Naive thymus-derived CD8-positive, alpha-beta T cell (primary cell): Measurements from ENCODE around the gene MAP3K7. TPM values are rescaled to one million over a fixed set of nuclear protein-coding genes. Genes with fewer than 3 reads are reported as not detected.

Source experiments
- ATAC-seq, 2 donors: fragments of 150-1000 bp; cut with Tn5 transposase in 1 of 2; sonication (Bioruptor Pico), chemical (Tn5 transposase) in 1 of 2; 1 replicate in 1 of 2; 2 replicates in 1 of 2; pipeline ENCODE4 v1.10.0; 2021; ENCODE audit warnings: mild to moderate bottlenecking in 2 of 2, moderate library complexity in 2 of 2
- POLR2A ChIA-PET: fragments of 350-600 bp; sonication (Branson Sonifier 250); formaldehyde crosslinking; loops from one replicate; lab custom pipeline; 2021; ENCODE audit warnings: antibody characterized with exemption; lab: Charles Lee
- DNase-seq, 10 donors: peaks; one replicate each; pipeline versions ENCODE4 v3.0.0 to v3.0.0-alpha.2; 2020 to 2022
- H3K27ac Mint-ChIP-seq, 10 donors: one replicate each; pipeline ENCODE4 v1.8.0; 2020 to 2022; ENCODE audit warnings: mild to moderate bottlenecking in 10 of 10, mixed read lengths in 10 of 10, moderate library complexity in 4 of 10, inconsistent platforms in 1 of 10
- H3K27me3 Mint-ChIP-seq, 5 donors: one replicate each; pipeline ENCODE4 v1.8.0; 2021 to 2022; ENCODE audit warnings: mixed read lengths in 5 of 5
- H3K36me3 Mint-ChIP-seq, 3 donors: one replicate each; pipeline ENCODE4 v1.8.0; 2020 to 2022; ENCODE audit warnings: mixed read lengths in 3 of 3, mild to moderate bottlenecking in 2 of 3, inconsistent platforms in 1 of 3
- H3K4me1 Mint-ChIP-seq, 4 donors: one replicate each; pipeline ENCODE4 v1.8.0; 2021 to 2022; ENCODE audit warnings: mixed read lengths in 4 of 4
- H3K4me3 Mint-ChIP-seq, 10 donors: one replicate each; pipeline ENCODE4 v1.8.0; 2020 to 2022; ENCODE audit warnings: mild to moderate bottlenecking in 10 of 10, mixed read lengths in 10 of 10, moderate library complexity in 6 of 10, inconsistent platforms in 1 of 10
- H3K9me3 Mint-ChIP-seq, 9 donors: one replicate each; pipeline ENCODE4 v1.8.0; 2020 to 2022; ENCODE audit warnings: mixed read lengths in 9 of 9, mild to moderate bottlenecking in 3 of 9, inconsistent platforms in 1 of 9, moderate library complexity in 1 of 9
- polyA plus RNA-seq, 3 donors: library from polyadenylated mRNA; unstranded; fragments of 300-500 nt; fragmentation: Illumina TruSeq; gene quantifications; one replicate each; pipeline ENCODE4 v1.2.3, GENCODE V29; 2021
- total RNA-seq, 8 experiments: library from RNA in 2 of 8; stranded (reverse) in 2 of 8; gene quantifications; one replicate each; pipeline ENCODE4 v1.2.3 and lab custom pipeline; 2021 to 2026

The MAP3K7 gene
- total and polyA plus RNA-seq, 5 experiments from 2014 or later = 12.9 to 29.3 (median 21.1) TPM

DNA sequence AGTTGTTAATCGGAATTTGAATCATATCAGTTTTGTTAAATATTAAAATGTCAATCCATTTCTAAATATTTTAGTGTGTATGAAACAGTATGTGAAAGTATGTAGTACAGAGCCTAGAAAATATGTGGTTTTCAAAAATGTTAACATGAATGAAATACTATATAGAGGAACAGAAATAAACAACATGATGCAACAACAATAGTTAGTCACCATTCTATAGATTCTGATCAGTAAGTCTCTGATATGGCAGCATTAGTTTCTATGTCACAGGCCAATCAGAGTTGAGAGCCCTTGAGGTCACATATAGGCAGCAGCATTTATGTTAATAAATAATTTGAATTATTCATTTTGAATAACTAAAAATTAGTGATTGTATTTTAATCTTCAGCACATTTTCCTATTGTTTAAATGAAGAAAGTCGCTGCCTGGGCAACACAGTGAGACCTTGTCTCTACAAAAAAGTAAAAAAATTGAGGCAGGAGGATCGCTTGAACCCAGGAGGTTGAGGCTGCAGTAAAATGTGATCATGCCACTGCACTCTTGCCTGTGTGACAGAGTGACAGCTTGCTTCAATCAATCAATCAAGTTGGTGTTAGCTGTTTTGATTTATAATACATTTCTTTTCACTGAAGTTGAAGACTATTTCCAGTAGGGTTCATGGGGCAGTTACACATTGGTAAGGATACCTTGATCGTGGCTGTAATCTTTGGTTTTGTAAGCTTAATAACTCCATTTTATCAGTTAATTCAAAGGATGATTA lies 11.5 kb upstream of the MAP3K7 start:
- Mint-ChIP-seq H3K27me3 (peaks cover 22 to 57% (median 35%) of the 10 kb centered on the region in 5 donors), H3K36me3 (no peaks in the 10 kb centered on the region), H3K9me3 (no peaks in the 10 kb centered on the region), H3K4me1 (no peaks in the 10 kb centered on the region), H3K4me3 (no peak overlapping the region), H3K27ac (no peak overlapping the region)
- POLR2A ChIA-PET = no interaction called here
- ATAC-seq (no peak), DNase-seq (no peak)

GRCh38 chr6:90596967-90597539 lies 10.2 kb upstream of the MAP3K7 start:
- DNase-seq (no peak), ATAC-seq (no peak)
- H3K4me1 Mint-ChIP-seq = no peaks in the 10 kb centered on the region
- H3K36me3 Mint-ChIP-seq = no peaks in the 10 kb centered on the region
- H3K27me3 Mint-ChIP-seq = peaks cover 26 to 55% (median 29%) of the 10 kb centered on the region in 5 donors
- POLR2A ChIA-PET = no interaction called here
- no peaks in the 10 kb centered on the region for H3K9me3 Mint-ChIP-seq
- no peak overlapping the region for H3K27ac Mint-ChIP-seq
- no peak overlapping the region for H3K4me3 Mint-ChIP-seq

- POLR2A ChIA-PET = no interaction called here
- H3K27ac Mint-ChIP-seq = no peak overlapping the region
- H3K4me3 Mint-ChIP-seq = no peak overlapping the region
- H3K4me1 Mint-ChIP-seq = no peaks in the 10 kb centered on the region
- no peaks in the 10 kb centered on the region for H3K36me3 Mint-ChIP-seq
- ATAC-seq = no peak
- H3K27me3 Mint-ChIP-seq = peaks cover 30 to 55% (median 32%) of the 10 kb centered on the region in 5 donors
- no peak for DNase-seq
- H3K9me3 Mint-ChIP-seq = no peaks in the 10 kb centered on the region
These were observed 9.0 kb upstream of the MAP3K7 start for GRCh38 chr6:90595854-90596253.

DNA sequence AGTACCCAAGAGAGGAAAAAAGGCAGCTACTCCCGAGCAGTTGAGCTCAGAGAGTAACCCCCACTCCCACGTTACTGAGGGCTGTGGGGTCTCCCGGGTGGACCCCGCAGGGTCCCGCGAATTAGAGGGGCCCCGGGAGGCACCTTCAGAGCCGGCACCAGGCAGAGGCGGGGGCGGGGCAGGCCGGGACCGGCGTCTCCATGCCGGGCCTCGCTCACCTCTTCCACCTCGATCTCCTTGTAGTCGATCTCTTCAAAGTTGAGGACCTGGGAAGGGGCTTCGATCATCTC lies 381 bp downstream of the MAP3K7 start:
- peak overlapping the region; percentile 98 to 100 (median 100) for H3K27ac Mint-ChIP-seq
- DNase-seq (peak in 4 of 10 donors; percentile 18 to 65 (median 32)), ATAC-seq (peak; percentile 34 to 41)
- H3K9me3 Mint-ChIP-seq = no peaks in the 10 kb centered on the region
- peaks cover 2 to 16% (median 5%) of the 10 kb centered on the region in 5 donors for H3K27me3 Mint-ChIP-seq
- peaks cover 20 to 53% (median 47%) of the 10 kb centered on the region in 4 donors for H3K4me1 Mint-ChIP-seq
- POLR2A ChIA-PET = interaction anchor here (0.6 to 1.2 kb wide), 3 partner anchors 9 to 1506 kb away, joined by 3 read pairs; partner anchors contain the start of gene PNRC1
- H3K36me3 Mint-ChIP-seq = no peaks in the 10 kb centered on the region
- peak overlapping the region; percentile 95 to 99 (median 98) for H3K4me3 Mint-ChIP-seq

DNA sequence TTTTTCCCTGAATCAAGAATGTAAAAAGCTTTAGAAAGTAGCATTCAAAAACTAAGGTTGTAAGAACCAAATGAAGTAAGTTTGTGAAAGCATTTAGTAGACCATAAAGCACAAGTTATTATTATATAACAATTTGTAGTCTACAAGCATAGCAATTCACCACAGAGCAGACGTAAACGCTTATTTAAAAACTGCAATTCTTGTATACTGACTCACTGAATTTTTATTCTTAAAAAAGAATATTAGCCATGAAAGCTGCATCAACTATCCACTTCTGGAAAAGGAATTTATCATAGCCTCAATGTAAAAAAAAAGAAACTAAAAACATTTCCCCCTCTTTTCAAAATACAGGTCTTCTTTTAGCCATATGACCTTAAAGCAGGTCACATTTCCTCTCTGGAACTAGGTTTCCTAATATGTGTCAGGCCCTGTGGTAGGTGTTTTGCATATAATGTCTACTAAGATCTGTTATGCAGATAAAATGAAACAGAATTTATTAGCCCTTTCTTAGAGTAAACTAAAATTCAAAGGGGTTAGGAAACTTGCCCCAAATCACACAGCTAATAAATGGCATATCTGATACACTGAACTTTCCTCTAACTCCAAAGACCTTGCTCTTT lies 2.1 kb downstream of the MAP3K7 start:
- H3K9me3 Mint-ChIP-seq = no peaks in the 10 kb centered on the region
- POLR2A ChIA-PET = no interaction called here
- H3K27ac Mint-ChIP-seq = peak overlapping the region in 4 of 10 donors; percentile 23 to 75 (median 66)
- DNase-seq (no peak), ATAC-seq (no peak)
- H3K4me3 Mint-ChIP-seq = peak overlapping the region; percentile 8 to 99 (median 96)
- H3K36me3 Mint-ChIP-seq = no peaks in the 10 kb centered on the region
- peaks cover 20 to 59% (median 53%) of the 10 kb centered on the region in 4 donors for H3K4me1 Mint-ChIP-seq
- peaks cover 0 to 10% (median 3%) of the 10 kb centered on the region in 5 donors for H3K27me3 Mint-ChIP-seq

DNA sequence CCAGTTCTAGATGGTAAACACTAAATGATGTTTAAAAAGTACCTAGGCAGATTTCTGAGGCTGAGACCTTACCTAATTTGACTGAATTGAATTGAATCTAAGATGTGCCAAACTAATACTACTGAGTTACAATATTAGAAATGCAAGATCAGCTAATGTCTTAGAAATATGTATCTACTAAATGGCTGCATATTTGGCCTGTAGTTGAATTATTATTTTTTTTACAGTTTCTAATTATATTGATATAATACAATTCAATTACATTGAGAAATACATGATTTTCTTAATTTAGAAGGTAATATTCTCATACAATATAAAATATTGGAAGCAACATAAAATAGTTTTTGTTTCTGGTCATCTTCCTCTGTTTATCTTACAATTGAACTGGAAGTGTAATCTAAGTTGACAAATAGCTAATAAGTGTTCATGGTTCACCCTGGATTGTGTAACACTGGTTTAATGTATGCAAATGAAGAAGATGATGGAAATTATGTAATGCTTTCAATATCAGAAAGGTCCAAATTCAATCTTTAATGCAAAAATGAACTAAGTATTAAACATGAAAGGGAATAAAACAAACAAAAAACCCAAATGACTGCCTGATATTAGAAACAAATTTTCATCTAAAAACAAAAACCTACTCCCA lies 2.9 kb downstream of the MAP3K7 start:
- H3K36me3 Mint-ChIP-seq = peaks cover 0 to 2% (median 0%) of the 10 kb centered on the region in 3 donors
- peak overlapping the region in 2 of 10 donors; percentile 0 to 23 for H3K27ac Mint-ChIP-seq
- POLR2A ChIA-PET = no interaction called here
- H3K4me1 Mint-ChIP-seq = peaks cover 22 to 64% (median 60%) of the 10 kb centered on the region in 4 donors
- H3K9me3 Mint-ChIP-seq = no peaks in the 10 kb centered on the region
- peaks cover 0 to 3% (median 2%) of the 10 kb centered on the region in 5 donors for H3K27me3 Mint-ChIP-seq
- H3K4me3 Mint-ChIP-seq = peak overlapping the region in 7 of 10 donors; percentile 2 to 98 (median 40)
- ATAC-seq = no peak
- DNase-seq = no peak

DNA sequence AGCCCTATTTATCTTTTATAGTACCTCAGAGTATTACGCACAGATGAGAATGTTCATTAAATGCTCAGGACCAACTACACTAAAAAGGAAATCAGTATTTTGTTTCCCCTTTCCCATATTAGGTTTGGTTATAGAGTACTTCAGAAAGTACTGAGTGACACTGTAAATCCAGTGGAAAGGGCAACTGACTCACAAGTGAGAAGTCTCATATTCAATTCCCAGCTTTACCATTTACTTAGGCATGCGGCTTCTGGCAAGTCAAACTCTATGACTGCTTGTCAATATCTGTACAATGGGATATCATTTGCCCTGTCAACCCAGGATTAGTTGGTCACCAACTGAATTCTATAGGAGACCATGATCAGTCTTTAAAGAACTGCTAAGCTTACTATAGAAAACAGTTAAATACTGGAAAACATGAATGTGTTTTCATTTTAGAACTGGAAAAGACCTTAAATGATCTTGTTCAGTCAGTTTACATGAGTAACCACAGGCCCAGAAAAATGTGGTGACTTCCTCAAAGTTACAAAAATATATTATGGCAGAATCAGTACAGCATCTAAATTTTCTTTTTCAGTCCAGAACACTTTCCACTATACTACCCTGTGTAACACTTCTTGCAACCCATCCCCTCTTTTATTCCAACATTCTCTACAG lies 3.6 kb downstream of the MAP3K7 start:
- ATAC-seq = no peak
- Mint-ChIP-seq H3K27ac (peak overlapping the region in 3 of 10 donors; percentile 0 to 20 (median 6)), H3K4me3 (peak overlapping the region in 3 of 10 donors; percentile 1 to 36 (median 26))

GRCh38 chr6:90581146-90581545 lies 5.7 kb downstream of the MAP3K7 start:
- POLR2A ChIA-PET = no interaction called here
- H3K4me3 Mint-ChIP-seq = no peak overlapping the region
- H3K36me3 Mint-ChIP-seq = peaks cover 0 to 2% (median 0%) of the 10 kb centered on the region in 3 donors
- H3K27ac Mint-ChIP-seq = no peak overlapping the region
- DNase-seq (no peak), ATAC-seq (no peak)
- no peaks in the 10 kb centered on the region for H3K9me3 Mint-ChIP-seq
- H3K4me1 Mint-ChIP-seq = peaks cover 17 to 55% (median 51%) of the 10 kb centered on the region in 4 donors
- no peaks in the 10 kb centered on the region for H3K27me3 Mint-ChIP-seq

More for the DNA sequence above, 3.6 kb downstream of the MAP3K7 start:
- DNase-seq = no peak
- no peaks in the 10 kb centered on the region for H3K9me3 Mint-ChIP-seq
- POLR2A ChIA-PET = interaction anchor here (0.6 kb wide), 1 partner anchor 1539 kb away, joined by 3 read pairs; no protein-coding TSS in a partner anchor
- H3K36me3 Mint-ChIP-seq = peaks cover 0 to 2% (median 0%) of the 10 kb centered on the region in 3 donors
- peaks cover 22 to 65% (median 60%) of the 10 kb centered on the region in 4 donors for H3K4me1 Mint-ChIP-seq
- H3K27me3 Mint-ChIP-seq = peaks cover 0 to 3% (median 0%) of the 10 kb centered on the region in 5 donors

DNA sequence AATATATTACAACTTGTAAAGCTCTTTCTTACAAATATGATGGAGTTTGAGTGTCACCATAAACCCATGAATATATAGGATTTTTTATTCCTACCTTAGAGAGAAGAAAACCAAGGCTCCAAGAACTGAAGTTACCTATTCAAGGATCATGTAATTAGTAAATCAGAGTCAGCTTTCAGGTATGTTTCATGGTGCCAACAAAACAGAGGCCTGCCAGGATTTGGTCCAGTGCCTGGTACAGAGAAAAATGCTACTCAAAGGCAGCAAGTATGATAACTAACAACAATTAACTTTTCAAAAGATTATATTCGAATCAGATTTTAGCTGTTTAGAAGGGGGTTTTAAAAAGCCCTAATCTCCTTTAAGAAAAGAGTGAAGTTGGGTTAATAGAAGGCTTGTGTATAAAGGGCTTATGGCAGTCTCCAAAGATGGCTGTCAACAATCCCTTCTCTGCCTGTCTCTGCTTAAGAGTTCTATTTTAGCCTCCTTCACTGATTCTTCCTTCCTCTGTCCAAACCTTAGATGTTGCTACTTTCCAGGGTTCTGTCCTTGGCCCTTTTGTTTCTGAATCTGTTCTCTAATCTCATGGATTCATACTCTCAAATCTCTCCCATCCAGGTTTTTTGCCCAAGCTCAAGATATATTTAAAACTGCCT lies 7.8 kb downstream of the MAP3K7 start:
- Mint-ChIP-seq H3K4me3 (no peak overlapping the region), H3K9me3 (no peaks in the 10 kb centered on the region), H3K4me1 (peaks cover 16 to 46% (median 36%) of the 10 kb centered on the region in 4 donors), H3K27me3 (no peaks in the 10 kb centered on the region), H3K36me3 (peaks cover 0 to 7% (median 0%) of the 10 kb centered on the region in 3 donors), H3K27ac (peak overlapping the region in 3 of 10 donors; percentile 11 to 68 (median 28))
- POLR2A ChIA-PET = interaction anchor here (1.2 kb wide), 1 partner anchor 9 kb away, joined by 3 read pairs; no protein-coding TSS in a partner anchor
- DNase-seq = no peak
- no peak for ATAC-seq

- DNase-seq (no peak), ATAC-seq (no peak)
- Mint-ChIP-seq H3K36me3 (peaks cover 0 to 21% (median 6%) of the 10 kb centered on the region in 3 donors), H3K27ac (no peak overlapping the region), H3K4me1 (peaks cover 9 to 31% (median 26%) of the 10 kb centered on the region in 4 donors), H3K9me3 (no peaks in the 10 kb centered on the region), H3K27me3 (no peaks in the 10 kb centered on the region), H3K4me3 (no peak overlapping the region)
- POLR2A ChIA-PET = no interaction called here
These were observed 11.6 kb downstream of the MAP3K7 start for GRCh38 chr6:90575267-90575666.

DNA sequence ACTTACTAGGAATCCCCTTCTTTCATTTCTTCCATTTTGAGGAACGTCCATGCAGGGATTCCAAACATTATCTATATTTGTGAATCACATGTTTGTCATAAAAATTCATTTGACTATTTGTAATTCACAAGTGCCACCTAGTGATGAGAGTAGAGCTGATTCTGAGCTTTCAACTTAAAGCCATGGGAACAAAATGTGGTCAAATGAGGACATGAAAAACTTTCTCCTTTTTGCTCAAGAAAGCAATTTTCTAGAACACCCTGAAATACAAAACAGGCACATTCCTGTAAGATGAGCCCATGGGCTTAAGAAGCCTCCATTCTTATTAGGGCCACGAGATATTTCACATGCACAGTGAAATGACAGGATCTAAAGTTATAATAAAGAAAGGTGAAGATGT lies 12.3 kb downstream of the MAP3K7 start:
- H3K4me3 Mint-ChIP-seq = no peak overlapping the region
- peaks cover 14 to 30% (median 27%) of the 10 kb centered on the region in 4 donors for H3K4me1 Mint-ChIP-seq
- H3K27me3 Mint-ChIP-seq = no peaks in the 10 kb centered on the region
- DNase-seq (no peak), ATAC-seq (no peak)
- H3K9me3 Mint-ChIP-seq = no peaks in the 10 kb centered on the region
- POLR2A ChIA-PET = no interaction called here
- peak overlapping the region in 1 of 10 donors; percentile 9 for H3K27ac Mint-ChIP-seq
- H3K36me3 Mint-ChIP-seq = peaks cover 0 to 27% (median 9%) of the 10 kb centered on the region in 3 donors
